ENCODE measurements around the gene NR1I2.

The NR1I2 gene

DNA sequence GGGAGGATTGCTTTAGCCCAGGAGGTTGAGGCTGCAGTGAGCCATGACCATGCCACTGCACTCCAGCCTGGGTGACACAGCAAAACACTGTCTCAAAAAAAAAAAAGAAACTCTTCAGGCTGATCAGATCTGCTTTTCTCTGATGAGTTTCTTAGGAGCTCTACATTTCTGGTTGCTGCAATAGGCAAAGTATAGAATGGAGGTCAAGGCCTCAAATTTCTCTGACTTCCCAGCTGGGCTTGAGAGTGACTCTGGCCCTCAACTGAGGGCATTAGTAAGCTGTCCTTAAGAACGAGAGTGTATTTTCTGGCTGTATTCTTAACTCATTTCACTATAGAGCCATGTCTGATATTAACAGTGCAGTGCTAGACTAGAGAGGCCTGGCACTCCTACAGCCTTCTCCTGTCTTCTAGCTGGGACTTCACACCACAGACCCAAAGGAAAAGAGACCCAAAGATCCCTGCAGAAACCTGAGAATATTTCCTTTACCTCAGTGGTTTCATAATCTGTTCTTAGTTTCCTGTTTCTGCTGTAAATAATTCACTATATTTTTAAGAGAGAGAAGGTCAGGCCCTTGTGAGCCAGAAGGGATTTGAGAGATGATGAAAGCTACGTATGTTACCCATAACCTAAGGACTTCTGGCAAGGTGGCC, 2.0 kb upstream of the NR1I2 start:
- no peak for DNase-seq (ENCODE audit: low read depth)

DNA sequence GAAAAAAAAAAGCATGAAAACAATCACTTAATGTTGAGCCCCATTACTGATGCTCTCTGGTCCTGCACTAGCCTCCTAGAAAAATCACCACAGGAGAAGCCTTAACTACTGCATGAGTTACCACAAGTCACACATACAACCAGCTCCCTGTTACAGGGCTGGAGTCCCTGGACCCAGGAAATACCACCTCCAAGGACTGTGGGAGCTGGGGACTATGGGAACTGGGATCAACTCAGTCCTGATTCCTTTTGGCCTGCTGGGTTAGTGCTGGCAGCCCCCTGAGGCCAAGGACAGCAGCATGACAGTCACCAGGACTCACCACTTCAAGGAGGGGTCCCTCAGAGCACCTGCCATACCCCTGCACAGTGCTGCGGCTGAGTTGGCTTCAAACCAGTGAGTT, 559 bp downstream of the NR1I2 start:
- DNase-seq (ENCODE audit: low read depth) = no peak

GRCh38 chr3:119783255-119783654, 1.4 kb downstream of the NR1I2 start:
- no peak for DNase-seq (ENCODE audit: low read depth)

GRCh38 chr3:119783883-119784282, 2.0 kb downstream of the NR1I2 start:
- no peak for DNase-seq (ENCODE audit: low read depth)

DNA sequence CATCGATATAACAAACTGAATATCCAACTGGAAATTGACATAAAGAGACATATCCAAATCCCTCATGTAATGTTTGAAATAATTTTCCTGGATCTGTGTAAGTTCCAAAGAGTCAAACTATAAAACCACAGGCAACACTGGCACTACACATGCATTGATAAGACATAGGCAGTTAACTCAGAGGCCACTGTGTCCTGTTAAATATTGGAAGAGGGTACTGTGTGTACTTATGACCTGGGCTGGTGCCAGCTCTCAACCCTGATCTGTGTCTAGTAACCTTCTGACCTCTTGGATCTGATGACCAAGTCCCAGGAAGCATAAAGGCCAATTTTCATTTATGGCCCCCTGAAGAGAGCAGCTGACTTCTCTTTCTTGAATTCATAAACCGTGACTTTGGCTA, 4.5 kb downstream of the NR1I2 start:
- no peak for DNase-seq (ENCODE audit: low read depth)

DNA sequence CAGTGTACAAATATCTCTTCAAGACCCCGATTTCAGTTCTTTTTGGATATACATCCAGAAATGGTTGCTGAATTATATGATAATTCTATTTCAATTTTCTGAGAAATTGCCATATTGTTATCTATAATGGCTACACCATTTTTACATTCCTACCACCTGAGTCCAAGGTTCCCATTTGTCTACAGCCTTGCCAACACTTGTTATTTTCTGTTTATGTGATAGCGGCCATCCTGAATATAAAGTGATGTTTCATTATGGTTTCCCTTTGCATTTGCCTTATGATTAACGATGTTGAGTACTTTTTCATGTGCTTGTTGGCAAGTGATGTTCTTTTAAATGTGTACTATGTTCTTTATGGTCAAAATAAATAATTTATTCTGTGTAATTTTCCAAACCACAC, 8.5 kb downstream of the NR1I2 start:
- DNase-seq (ENCODE audit: low read depth) = no peak

DNA sequence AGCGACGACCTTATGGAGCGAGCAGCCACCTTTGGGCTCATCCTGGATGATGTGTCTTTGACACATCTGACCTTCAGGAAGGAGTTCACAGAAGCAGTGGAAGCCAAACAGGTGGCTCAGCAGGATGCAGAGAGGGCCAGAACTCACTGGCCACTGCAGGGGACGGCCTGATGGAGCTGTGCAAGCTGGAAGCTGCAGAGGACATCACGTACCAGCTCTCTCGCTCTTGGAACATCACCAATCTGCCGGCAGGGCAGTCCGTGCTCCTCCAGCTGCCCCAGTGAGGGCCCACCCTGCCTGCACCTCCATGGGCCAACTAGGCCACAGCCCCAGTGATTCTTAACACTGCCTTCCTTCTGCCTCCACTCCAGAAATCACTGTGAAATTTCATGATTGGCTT, 10.4 kb downstream of the NR1I2 start:
- DNase-seq (ENCODE audit: low read depth) = no peak

DNA sequence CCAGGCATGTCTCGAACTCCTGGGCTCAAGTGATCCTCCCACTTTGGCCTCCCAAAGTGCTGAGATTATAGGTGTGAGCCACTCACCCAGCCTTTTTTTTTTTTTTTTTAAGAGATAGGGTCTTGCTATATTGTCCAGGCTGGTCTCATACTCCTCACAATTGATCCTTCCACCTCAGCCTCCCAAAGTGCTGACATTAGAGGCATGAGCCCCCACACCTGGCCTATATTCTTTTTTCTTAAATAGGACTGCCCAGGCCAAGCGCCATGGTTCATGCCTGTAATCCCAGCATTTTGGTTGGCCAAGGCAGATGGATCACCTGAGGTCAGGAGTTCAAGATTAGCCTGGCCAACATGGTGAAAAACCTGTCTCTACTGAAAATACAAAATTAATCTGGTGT, 12.5 kb downstream of the NR1I2 start:
- no peak for DNase-seq (ENCODE audit: low read depth)

- no peak for DNase-seq (ENCODE audit: low read depth)
These were observed 13.2 kb downstream of the NR1I2 start for GRCh38 chr3:119794971-119795612.

GRCh38 chr3:119795849-119796248, 13.9 kb downstream of the NR1I2 start:
- DNase-seq (ENCODE audit: low read depth) = no peak

DNA sequence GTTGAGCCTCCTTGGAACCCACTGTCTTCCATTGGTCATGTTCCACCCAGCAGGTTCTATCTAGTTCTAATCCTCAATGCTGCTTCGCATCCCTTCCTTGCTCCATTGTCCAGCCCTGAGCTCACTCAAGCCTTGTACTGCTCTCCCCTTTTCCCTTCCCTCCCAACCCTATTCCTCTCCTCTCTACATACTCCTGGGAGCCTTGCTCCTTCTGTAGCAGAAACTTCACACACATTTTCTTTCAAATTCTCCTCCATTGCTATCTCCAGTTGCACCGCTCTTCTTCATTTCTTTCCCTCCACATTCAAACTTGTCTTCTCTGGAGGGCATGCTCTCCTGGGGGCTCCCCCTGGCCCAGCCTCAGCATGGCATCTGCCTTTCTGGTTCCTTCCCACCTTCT, 14.5 kb downstream of the NR1I2 start:
- DNase-seq (ENCODE audit: low read depth) = no peak

DNA sequence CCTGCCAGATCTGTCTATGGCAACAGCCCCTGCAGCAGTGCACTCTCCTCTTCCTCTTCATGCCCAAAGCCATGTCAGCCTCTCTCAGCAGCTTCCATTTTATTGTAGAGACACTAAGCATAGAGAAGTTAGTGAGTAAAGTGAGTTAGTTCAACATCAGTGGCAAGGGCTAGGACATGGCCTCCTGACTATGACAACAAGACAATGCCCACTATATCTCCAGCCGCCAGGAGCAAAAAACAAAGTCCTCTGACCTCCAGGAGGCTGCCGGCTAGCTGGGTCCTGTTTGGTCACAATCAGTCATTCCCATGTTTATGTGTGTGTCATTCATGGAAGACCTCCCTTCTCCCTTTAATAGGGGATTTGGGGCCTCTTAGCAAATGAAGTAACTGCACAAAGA, 14.9 kb downstream of the NR1I2 start:
- no peak for DNase-seq (ENCODE audit: low read depth)

- no peak for DNase-seq (ENCODE audit: low read depth)
These were observed 18.9 kb downstream of the NR1I2 start for GRCh38 chr3:119800844-119801243.

GRCh38 chr3:119808244-119808643, 26.3 kb downstream of the NR1I2 start:
- DNase-seq (ENCODE audit: low read depth) = no peak

DNA sequence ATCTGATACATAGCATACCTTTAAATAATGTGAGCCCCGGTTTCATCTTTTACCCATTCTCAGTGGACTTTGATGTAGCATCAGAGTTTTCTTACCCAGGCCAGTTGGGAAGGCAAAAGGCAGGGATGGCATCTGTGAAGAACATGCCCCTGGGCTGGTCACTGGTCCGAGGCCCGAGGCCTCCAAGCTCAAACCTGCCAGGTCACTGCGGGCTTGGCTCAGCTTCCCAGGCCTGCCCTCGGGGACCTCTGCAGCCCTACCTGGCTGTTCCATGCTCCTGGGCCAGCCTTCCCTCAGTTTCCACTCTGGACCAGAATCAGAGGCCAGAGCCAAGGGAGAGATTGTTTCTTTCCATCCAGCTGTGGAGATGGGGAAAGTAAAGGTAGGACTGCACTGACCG, 26.9 kb downstream of the NR1I2 start:
- DNase-seq (ENCODE audit: low read depth) = no peak

DNA sequence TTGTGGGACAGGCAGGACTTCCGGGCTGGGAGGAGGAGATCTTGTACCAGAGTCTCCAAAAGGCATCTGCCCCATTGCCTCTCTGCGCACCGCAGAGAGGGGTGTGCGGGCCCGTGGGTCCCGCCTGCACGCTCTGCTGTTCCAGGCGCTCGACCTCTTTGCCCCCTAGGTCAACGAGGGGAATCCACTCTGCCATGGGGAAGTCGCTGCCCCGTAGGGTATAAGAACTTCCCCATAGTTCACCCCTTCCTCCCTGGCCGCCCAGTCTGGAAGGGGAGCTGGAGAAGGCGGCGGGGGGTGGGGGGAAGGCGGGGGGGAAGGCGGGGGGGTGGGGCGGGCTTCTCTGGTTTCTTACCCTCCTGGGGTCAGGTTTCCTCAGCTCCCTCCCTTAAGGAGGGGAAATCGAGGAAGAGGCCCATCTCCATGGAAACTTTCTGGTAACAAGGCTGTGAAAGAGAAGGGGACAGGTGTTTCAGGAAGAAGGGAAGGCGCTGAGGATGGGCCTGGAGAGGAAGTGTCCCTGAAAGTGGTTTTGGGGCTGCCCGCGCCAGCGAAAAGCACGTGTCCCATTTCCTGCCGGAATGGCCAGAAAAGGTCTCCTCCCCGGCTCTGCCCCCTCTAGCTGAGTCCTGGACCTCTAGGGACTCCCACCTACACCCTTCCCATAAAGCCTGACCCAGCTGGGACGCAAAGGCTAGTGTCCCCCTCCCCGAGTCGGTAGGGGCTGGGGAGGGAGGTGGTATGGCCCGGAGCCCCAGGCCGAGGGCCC, 27.5 kb downstream of the NR1I2 start:
- no peak for DNase-seq (ENCODE audit: low read depth)

- no peak for DNase-seq (ENCODE audit: low read depth)
These were observed 28.1 kb downstream of the NR1I2 start for GRCh38 chr3:119810018-119810435.

DNA sequence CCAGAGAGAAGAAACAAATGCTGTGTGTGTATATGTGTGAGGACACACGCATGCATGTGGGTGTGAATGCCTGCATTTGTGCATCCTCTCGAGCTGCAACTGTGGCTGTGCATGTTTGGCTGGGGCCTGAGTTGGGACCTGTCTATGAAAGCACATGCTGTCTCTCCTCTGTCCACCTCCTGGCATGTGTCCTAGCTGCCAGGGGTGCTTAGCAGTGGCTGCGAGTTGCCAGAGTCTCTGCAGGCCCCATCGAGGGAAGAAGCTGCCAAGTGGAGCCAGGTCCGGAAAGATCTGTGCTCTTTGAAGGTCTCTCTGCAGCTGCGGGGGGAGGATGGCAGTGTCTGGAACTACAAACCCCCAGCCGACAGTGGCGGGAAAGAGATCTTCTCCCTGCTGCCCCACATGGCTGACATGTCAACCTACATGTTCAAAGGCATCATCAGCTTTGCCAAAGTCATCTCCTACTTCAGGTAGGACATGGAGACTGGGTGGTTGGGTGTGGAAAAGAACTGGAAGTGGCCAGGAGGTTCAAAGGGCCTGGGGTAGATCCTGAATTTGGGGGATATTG, 30.7 kb downstream of the NR1I2 start:
- DNase-seq (ENCODE audit: low read depth) = no peak

DNA sequence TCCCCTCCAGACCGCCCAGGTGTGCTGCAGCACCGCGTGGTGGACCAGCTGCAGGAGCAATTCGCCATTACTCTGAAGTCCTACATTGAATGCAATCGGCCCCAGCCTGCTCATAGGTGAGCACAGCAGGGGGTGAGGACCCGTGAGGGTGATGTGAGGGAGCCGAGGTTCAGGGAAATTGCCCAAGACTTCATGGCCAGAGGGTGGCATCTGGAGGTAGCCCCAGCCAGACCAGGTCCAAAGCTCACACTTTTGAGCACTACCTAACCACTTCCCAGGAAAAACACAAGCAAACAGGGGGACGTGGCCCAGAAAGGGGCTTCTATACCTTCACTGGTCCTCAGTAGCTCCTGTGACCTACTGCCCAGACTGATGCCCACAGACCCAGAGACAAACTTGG, 33.8 kb downstream of the NR1I2 start:
- DNase-seq (ENCODE audit: low read depth) = no peak

DNA sequence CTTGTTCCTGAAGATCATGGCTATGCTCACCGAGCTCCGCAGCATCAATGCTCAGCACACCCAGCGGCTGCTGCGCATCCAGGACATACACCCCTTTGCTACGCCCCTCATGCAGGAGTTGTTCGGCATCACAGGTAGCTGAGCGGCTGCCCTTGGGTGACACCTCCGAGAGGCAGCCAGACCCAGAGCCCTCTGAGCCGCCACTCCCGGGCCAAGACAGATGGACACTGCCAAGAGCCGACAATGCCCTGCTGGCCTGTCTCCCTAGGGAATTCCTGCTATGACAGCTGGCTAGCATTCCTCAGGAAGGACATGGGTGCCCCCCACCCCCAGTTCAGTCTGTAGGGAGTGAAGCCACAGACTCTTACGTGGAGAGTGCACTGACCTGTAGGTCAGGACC, 35.2 kb downstream of the NR1I2 start:
- no peak for DNase-seq (ENCODE audit: low read depth)

DNA sequence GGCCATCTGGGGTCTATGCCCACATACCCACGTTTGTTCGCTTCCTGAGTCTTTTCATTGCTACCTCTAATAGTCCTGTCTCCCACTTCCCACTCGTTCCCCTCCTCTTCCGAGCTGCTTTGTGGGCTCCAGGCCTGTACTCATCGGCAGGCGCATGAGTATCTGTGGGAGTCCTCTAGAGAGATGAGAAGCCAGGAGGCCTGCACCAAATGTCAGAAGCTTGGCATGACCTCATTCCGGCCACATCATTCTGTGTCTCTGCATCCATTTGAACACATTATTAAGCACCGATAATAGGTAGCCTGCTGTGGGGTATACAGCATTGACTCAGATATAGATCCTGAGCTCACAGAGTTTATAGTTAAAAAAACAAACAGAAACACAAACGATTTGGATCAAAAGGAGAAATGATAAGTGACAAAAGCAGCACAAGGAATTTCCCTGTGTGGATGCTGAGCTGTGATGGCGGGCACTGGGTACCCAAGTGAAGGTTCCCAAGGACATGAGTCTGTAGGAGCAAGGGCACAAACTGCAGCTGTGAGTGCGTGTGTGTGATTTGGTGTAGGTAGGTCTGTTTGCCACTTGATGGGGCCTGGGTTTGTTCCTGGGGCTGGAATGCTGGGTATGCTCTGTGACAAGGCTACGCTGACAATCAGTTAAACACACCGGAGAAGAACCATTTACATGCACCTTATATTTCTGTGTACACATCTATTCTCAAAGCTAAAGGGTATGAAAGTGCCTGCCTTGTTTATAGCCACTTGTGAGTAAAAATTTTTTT, 35.9 kb downstream of the NR1I2 start:
- no peak for DNase-seq (ENCODE audit: low read depth)

DNA sequence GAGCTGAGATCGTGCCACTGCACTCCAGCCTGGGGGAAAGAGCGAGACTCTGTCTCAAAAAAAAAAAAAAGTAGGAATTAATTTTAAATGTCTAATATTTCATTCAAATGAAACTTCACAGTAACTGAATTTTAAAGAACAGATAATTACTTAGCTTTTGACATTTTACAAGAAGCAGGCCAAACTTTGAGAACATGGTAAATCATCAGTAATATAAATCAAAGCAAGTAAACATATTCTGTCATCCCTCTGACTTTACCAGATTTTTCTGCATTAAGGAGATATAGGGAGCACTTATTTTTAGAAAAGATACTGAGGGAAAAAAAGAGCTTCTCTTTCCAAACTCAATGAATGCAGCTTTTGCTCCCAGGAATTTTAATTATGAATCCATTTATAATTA, 37.0 kb downstream of the NR1I2 start:
- DNase-seq (ENCODE audit: low read depth) = no peak
